Forelimb muscle (tissue), 1 donor: Measurements from ENCODE around the gene TCF3. TPM values are rescaled to one million over a fixed set of nuclear protein-coding genes. Genes with fewer than 3 reads are reported as not detected.
"Not testable (repeated sequence)": the region's sequence is repeated elsewhere in the genome, so short reads cannot be mapped to it uniquely, and the experiment has no call there.

Experiments
- DNase-seq: peaks from one replicate; pipeline ENCODE4 v3.0.0-alpha.2; 2013; ENCODE audit warnings: low read depth
- polyA plus RNA-seq: library from polyadenylated mRNA; unstranded; fragments of 120-200 nt; gene quantifications from one replicate; pipeline ENCODE4 v1.2.1, GENCODE V29; 2013; ENCODE audit not compliant: insufficient read length

The TCF3 gene
- 124 TPM for polyA plus RNA-seq

DNA sequence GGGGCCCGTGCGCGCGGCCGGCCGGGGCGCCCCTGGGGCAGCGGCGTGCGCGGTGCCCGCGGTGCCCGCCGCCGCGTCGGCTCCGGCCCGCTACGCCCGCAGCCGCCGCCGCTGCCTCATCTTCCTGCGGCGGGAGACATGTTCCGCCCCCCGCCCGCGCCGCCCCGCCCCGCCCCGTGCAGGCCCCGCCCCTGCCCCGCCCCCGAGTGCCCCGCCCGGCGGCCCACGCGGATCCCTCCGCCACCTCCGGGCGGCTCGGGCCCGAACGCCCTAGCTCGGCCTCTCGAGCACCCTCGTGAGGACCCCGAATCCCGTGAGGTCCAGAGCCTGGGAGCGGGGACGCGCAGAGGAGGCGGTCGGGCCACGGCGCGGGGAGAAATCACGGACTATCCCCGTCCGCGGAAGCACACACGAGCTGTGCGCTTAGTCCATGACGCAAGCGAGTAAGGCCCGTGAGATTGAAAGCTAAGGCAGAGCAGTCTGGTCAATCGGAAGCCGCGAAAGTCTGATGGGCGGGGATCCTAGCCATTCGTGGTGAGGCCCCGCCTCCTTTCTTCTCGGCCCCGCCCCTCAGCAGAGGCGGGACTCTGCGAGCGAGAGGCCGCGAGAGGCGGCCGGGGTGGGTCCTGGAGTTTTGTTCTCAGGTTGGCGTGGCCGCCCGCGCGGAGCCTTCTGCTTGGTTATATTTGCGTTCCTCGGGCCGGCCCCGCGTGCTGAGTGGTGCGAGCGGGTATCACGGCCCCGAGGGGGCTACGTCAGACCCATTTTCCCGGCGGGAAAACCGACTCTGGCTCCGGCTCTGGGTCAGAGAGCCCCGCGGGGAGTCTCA is at the start of gene TCF3:
Gene TCF3 (minus strand): TSS at position 145 of the 829 bp plus-strand sequence. CDS start 2,367 bp downstream, outside the sequence.
- DNase-seq: peak; percentile 95

DNA sequence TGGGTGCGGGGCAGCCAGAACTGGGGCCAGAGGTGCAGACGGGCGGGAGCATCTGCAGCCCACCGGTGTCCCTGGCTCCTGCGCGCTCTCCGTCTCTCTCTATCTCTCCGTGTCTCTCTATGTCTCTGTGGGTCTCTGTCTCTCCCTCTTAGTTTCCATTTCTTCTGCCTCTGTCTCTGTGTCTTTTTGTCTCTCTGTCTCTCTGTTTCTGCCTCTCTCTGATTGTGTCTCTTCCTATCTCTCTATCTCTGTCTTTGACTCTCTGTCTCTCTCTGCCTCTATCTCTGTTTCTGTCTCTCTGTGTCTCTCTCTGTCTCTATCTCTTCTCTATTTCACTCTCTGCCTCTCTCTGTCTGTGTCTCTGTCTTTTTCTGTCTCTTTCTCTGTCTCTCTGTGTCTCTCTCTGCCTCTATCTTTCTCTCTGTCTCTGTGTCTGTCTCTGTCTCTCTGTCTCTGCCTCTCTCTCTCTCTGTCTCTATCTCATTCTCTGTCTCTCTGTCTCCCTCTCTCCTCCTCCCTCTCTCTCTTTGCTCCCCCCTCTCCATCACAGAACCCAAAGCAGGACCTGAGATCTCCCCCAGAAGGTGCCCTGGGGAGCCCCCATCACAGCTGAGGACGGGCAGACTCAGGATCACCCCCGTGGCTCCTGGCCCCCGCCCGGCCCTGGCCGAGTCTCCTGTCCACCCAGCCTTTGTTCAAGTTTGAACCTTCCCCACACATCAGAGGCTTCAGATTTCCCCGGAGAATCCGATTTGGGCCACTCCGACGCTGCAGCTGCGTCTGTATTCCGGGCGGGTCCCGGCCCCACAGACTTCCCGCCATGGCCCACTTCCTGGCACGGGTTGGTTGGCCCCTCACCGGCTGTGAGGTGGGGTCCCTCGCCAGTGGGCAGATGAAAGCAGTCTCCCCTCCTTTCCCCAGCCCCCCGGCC is 48.6 kb upstream of the TCF3 start:
- DNase-seq: no peak

DNA sequence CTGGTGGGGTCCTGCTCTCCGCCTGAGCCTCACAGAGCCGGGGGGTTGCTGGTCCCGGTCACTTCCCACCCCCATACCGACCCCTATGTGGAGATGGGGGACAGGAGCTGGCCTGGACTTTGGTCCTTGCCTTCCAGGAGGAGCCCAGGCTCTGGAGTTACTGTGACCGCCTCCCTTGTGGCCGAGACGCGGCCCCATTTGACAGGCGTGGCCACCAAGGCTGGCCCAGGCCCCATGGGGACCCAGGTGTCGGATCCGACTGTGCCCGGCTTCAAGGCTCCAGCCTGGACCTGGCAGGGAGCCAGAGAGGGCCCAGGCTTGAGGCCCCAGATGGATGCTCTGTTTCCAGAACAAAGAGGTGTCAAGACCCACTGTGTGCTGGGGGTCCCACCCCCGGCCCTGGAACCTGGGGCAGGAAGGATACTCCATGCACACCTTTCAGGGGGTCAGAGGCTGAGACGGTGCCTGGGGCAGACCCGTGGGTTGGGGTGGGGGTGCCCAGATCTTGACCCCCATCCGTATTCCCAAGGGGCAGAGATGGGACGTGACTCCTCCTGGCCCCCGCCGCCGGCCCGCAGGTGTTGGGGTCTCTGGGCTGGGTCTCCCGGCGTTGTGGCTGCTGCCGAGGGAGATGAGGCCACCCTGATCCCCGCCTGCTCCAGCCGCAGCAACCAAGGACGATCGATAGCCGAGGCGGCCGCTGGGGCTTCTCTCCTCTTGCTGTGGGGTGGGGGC is 47.8 kb upstream of the TCF3 start:
- no peak for DNase-seq

DNA sequence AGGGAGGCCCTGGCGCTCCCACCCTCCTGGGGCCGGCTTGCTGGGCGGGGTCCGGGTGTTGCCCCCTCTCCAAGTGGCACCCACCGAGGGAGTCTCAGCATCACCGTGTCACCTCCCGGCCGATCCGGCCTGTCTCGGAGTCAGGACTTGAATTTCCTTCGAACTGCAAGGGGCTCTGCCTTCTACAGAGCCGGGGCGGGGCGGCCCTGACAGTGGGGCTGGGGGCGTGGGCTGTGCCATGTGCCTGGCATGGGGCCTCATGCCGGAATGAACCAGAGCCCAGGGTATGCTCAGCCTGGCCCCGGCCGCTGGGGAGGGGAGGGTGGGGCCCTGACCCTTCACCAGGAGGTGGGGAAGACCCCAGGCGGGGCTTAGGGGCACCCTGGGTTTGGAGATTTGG is 47.0 kb upstream of the TCF3 start:
- no peak for DNase-seq

DNA sequence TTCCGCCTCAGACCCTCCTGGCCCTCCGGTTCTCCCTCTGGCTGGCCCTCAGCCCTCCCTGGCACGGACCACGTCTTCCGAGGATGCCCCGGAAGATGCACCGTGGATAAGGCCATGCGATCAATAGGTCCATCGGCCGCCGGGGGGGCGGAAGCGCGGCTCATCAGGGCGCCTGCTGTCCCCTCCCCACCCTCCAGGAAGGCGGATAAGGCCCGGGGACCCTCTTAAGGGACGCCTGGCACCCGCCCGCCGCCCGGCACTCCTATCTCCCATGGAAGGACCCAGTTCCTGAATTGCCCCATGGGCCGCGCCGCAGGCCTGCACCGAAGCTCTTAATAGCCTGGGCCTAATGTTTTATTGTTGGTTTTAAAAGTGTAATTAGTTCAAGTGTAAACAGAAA is 46.2 kb upstream of the TCF3 start:
- no peak for DNase-seq

DNA sequence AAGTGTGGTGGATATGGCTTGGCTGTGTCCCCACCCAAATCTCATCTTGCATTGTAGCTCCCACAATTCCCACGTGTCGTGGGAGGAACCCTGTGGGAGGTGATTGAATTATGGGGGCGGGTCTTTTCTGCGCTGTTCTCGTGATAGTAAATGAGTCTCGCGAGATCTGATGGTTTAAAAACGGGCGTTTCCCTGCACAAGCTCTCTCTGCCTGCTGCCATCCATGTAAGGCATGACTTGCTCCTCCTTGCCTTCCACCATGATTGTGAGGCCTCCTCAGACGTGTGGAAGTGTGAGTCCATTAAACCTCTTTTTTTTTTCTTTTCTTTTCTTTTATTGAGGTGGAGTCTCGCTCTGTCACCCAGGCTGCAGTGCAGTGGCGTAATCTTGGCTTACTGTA is 43.1 kb upstream of the TCF3 start:
- DNase-seq: not testable (repeated sequence)

DNA sequence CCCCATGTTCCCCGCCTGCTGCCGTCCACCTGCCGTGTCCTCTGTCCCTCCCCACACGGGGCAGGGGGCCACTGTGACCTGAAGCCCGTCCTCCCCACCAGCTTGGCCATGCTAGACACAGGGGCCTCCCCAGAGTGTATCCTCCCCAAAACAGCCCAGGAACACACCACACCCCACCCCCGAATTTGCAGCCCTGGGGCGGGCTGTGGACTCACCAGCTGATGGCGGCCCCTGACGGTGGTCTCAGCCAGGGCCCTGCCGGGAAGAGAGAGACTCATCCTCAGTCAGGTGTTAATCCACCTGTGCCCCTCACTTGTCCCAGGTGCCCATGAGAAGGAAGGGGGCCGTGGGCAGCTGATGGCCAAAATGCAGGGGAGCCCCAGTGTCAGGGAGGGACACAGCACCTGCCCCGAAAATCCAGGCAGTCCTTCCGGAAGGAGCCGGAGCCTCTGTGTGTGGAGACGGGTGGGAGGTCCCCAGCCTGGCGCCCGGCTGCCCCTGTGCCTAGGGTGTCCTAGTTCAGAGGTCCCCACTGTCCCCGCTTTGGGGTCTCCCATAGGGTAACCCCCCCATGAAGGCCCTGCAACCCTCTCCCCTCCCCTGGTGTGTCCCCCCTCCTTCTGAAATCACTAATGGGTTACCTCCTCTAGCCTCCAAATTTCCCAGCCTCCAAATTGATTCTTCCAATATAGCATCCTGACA is 39.3 kb upstream of the TCF3 start:
- DNase-seq: no peak

DNA sequence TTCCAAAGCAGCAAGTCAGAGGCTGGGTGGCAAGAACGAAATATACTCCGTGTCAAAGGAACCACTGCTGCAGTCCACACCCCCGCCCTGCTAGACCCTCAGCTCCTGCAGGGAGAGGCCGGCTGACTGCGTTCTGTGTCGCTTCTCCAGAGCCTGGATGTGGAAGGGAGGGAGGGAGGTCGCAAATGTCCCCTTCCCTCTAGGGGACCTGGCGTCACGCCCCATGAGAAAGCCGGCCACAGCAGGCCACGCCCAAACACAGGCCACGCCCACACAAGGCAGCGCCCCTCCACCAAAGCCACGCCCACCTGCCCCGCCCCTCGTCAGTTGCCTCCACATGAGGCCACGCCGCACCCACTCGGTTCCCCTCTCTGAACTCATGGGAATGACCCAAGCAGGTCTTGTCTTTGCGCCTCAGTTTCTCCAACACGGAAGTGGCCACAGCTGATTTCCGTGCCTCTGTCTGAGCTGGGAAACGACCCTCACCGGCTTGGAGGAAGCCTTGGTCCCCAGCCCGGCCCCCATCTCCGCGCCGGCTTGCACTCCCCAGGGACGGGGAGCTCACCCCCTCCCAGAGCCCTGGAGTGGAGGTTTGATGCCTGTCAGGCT is 38.4 kb upstream of the TCF3 start:
- DNase-seq: no peak

DNA sequence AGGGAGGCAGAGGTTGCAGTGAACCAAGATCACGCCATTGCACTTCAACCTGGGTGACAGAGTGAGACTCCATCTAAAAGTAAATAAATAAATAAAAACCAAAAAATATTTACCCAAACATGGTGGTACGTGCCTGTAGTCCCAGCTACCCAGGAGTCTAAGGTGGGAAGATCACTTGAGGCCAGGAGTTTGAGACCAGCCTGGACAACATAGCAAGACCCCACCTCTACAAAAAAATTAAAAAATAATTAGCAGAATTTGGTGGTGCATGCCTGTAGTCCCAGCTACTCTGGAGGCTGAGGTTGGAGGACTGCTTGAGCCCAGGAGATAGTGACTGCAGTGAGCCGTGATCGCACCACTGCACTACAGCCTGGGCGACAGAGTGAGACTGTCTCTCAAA is 33.4 kb upstream of the TCF3 start:
- DNase-seq: not testable (repeated sequence)

DNA sequence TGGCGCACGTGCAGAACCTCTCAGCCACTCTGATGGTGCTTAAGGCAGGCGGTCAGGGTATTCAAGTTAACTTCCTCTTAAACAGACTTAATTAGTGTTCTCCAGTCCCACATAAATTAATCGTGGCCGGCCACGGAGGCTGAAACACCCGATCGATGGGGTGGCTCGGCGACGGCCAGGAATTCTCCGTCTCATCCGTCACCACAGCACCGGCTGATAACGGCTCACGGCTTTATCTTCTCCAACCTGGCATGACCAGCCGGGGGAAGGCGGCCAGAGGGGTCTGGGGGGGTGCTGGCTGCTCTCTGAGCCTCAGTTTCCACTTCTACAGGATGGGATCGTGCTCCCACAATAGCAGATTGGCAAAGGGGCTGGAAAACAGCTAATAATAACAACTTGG is 32.6 kb upstream of the TCF3 start:
- DNase-seq: no peak

DNA sequence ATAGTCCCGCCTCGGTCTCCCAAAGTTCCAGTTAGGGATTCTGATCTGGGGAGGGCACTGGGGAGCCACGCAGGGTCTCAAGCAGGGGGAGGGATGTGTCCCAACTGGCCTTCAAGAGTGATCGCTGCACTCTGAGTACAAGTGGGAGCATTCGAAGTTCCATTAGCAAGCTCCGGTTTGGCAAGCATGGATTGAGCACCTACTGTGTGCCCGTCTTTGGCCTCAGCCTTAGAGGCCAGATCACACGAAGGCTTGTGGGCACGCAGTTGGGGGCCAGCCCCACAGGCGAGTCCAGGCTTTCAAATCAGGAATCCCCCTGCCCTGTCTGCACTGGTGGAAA is 32.1 kb upstream of the TCF3 start:
- DNase-seq: no peak

DNA sequence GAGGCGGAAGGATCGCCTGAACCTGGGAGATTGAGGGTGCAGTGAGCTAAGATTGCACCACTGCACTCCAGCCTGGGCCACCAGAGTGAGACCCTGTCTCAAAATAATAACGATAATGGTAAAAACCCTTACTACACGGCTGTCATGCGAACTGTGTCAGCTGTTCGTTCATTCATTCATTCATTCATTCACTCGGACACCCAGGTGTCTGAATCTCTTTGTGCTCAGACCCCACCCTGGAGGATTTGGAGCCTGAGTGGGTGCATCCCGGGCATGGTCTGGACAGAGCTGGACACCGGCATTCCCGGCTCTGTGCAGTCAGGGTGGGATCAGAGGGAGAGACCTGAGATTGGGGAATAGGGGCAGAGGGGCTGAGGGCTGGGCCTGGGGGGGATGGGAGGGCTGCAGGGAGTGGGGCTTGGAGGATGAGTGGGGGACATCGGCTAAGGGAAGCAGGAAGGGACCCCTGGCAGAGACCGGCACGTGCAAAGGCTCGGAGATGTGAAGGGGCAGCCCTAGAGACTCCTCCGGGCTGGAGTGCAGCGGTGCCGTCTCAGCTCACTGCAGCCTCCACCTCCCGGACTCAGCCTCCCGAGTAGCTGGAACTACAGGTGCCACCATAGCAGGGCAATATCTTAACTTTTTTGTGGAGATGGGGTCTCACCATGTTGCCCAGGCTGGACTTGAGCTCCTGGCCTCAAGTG is 31.6 kb upstream of the TCF3 start:
- DNase-seq: no peak

DNA sequence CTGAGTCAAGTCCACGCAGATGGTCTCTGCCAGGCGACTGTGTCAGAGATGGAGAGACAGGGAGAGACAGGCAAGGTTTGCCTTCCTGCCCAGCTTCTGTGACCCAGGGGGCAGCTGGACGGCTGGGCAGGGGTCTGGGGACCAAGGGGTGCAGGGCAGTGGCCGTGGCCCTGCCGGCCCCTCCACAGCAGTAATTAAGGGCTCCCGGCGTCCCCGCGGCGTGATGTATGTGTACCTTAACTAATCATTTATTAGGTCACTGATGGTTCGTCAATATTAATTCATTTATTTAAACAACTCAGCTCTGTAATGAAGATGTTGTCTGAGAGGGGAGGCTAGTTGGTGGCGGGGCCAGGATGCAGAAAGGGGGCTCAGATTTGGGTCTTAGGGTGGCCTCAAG is 28.6 kb upstream of the TCF3 start:
- DNase-seq: no peak

DNA sequence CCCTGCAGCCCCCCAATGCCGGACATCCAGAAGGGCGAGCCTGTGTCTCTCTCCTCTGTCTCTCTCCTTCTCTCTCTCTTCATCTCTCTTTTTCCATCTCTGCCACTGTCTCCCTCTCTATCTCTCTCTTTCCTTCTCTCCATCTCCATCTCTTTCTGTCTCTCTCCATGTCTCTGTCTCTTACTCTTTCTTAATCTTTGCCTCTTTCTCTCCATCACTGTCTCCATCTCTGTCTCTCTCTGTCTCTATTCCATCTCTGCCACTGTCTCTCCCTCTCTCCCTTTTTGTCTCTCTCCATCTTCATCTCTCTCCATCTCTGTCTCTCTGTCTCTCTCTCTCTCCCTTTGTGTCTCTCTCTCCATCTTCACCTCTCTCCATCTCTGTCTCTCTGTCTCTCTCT is 25.7 kb upstream of the TCF3 start:
- no peak for DNase-seq

DNA sequence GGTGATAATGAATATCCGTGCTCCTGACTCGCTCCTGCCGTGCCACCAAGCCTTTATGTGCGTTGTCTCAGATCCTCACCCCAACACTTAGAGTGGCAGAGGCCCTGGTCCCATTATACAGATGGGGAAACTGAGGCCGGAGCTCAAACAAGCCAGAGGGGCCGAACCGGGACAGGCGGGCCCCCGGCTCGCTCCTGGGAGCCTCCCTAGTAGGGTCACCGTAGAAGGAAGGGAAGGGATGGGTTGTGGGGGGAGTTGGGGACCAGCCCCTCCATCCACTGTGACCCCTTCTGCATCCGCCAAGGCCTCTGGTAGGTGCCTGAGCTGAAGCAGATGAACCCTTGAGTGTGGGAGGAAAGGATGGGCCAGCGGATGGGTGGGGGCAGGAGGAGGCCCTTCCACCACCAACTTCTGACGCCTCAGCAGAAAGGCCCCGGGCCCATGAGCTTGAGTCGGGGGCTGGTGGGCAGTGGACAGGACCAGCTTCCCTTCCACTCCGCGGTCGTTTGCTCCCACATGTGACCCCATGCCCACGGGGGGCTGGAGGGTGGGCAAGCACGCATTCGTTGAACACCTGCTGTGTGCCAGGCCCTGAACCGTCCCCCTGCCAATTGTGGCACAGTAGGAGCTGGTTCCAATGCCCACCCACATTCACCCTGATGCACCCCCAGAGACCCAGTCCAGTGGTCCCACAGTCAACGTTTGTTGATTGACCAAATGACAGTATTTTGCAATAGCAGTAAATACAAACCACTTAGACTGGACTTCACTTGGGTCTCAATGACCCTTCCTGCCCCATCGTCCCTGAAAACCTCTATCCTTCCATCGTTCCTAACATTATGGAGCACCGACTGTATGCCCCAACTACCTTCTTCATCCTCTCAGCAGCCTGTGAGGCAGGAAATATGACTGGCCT is 24.2 kb upstream of the TCF3 start:
- DNase-seq: no peak

DNA sequence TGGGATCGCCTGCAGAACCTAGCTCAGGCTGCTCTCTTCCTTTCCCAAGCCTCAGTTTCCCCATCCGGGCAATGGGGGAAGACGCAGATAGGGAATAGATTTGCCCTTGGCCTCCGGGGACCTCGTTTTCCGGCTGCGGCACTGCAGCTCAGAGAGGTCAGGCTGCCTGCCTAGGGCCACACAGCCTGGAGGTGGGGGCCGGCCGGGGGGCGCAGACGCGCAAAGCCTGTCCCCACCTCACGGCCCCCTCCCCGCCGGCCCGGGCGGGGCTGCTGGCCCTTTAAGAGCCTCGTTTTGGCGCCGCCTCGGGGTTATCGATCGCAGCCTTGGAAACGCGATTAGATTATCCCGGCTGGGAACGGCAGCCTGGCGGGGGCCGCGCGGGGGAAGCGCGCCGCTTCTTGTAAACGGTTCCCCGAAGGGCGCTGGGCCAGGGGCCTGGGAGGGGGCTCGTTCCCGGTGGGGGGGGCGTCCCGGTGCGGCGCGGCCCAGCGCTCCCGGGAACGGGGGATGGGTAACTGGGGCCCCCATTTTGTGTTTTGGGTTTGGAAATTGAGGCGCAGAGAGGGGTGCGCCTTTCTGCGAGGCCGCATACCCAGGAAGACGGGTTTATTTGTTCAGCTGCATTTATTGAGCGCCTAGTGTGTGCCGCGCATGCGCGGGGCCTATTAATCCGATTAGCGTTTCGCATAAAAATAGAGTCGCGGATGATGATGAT is 23.4 kb upstream of the TCF3 start:
- DNase-seq: no peak

DNA sequence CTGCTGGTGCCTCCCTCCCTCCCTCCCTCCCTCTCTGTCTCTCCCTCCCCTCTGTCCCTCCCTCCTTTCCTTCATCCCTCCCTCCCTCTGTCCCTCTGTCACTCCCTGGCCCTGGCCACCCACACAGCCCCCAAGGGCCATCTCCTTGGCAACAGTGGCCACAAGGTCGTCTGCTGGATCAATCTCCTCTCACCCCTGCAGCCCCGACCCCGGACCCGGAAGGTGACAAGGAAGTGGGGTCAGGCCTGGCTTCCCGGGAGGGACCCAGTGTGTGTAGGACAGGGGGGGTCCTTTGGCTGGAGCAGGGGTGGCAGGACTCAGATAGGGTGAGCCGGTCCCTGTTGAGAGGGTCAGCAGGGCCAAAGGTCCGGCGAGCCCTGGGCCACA is 21.9 kb upstream of the TCF3 start:
- DNase-seq: no peak

DNA sequence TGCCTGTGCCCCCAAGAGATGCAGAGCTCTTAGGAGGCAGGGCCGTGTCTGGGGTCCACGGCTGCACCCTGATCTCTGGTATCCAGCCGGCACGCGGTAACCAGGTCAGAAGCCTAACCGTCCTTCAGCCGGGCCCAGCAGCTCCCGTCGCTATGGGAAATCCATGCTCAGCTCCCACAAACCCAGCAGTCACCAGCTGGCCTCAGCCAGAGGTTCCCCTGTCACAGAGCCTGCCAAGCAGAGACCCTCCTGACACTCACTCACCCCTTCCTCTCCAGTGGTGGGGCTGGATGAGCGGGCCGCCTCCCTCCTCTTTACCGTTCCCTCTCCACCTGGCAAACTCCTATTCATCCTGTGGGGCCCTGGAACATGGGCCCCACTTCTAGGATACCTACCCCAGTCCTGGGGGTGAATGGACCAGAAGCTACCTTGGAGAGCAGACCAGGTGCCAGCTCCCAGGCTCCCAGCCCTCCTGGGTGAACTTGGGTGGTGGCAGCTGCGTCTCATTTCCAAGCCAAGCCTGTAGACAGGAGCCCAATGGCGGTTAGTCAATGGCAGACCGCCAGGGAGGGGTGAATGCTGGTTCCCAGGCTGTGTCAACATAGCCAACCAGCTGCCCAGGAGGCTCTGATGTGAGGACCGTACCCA is 21.4 kb upstream of the TCF3 start:
- no peak for DNase-seq
